Neural cell (in vitro differentiated cells): Measurements from ENCODE around the gene CDHR2. TPM values are rescaled to one million over a fixed set of nuclear protein-coding genes. Genes with fewer than 3 reads are reported as not detected.

Source experiments
- H2AFZ ChIP-seq: fragments of 200-600, 300-800 bp; sonication (generic), shearing (Covaris generic); 2 replicates; pipeline ENCODE4 v1.6.0; 2014; ENCODE audit warnings: low read depth, mild to moderate bottlenecking, antibody characterized with exemption, low read length, moderate library complexity
- H3F3A ChIP-seq: fragments of 200-600 bp; shearing (Covaris generic); 2 replicates; pipeline ENCODE4 v1.6.1; 2016; ENCODE audit warnings: mild to moderate bottlenecking, moderate library complexity, mixed read lengths, antibody characterized with exemption, low read length; ENCODE audit not compliant: insufficient read depth, poor library complexity, severe bottlenecking
- H3K27ac ChIP-seq: fragments of 200-600, 300-800 bp; sonication (generic), shearing (Covaris generic); 2 replicates; pipeline ENCODE4 v1.5.1; 2014; ENCODE audit warnings: mild to moderate bottlenecking, low read length, moderate library complexity
- H3K27me3 ChIP-seq: fragments of 300-800, 200-600 bp; sonication (generic), shearing (Covaris generic); 2 replicates; pipeline ENCODE4 v1.6.0; 2014; ENCODE audit warnings: mild to moderate bottlenecking, low read depth, low read length, moderate library complexity; ENCODE audit not compliant: insufficient read depth
- H3K36me3 ChIP-seq: fragments of 300-800, 200-600 bp; sonication (generic), shearing (Covaris generic); 2 replicates; pipeline ENCODE4 v1.5.1; 2014; ENCODE audit warnings: mild to moderate bottlenecking, antibody characterized with exemption, low read length, moderate library complexity; ENCODE audit not compliant: insufficient read depth
- H3K4me2 ChIP-seq: fragments of 300-800, 200-600 bp; sonication (generic), shearing (Covaris generic); 2 replicates; pipeline ENCODE4 v1.6.0; 2014; ENCODE audit warnings: mild to moderate bottlenecking, low read length
- H3K4me3 ChIP-seq: fragments of 300-800, 200-600 bp; sonication (generic), shearing (Covaris generic); 2 replicates; pipeline ENCODE4 v1.5.1; 2014; ENCODE audit warnings: mild to moderate bottlenecking, low read length, moderate library complexity
- H3K79me2 ChIP-seq: fragments of 200-600 bp; shearing (Covaris generic); replicated peaks from 2 replicates; pipeline ENCODE4 v1.6.0; 2014; ENCODE audit warnings: mild to moderate bottlenecking, low read length, moderate library complexity; ENCODE audit not compliant: insufficient read depth
- H3K9ac ChIP-seq: fragments of 300-800, 200-600 bp; sonication (generic), shearing (Covaris generic); 2 replicates; pipeline ENCODE4 v1.6.1; 2016; ENCODE audit warnings: mild to moderate bottlenecking, low read length, mixed read lengths
- H3K9me2 ChIP-seq: fragments of 200-600 bp; shearing (Covaris generic); 2 replicates; pipeline ENCODE4 v1.6.1; 2016; ENCODE audit warnings: mild to moderate bottlenecking, low read length, mixed read lengths; ENCODE audit not compliant: insufficient read depth
- H3K9me3 ChIP-seq: fragments of 200-600, 300-800 bp; sonication (generic), shearing (Covaris generic); 2 replicates; pipeline ENCODE4 v1.6.1; 2016; ENCODE audit warnings: mild to moderate bottlenecking, mixed run types, low read length, moderate library complexity, mixed read lengths
- H4K20me1 ChIP-seq: fragments of 200-600 bp; shearing (Covaris generic); 2 replicates; pipeline ENCODE4 v1.6.1; 2016; ENCODE audit warnings: mild to moderate bottlenecking, mixed run types; ENCODE audit not compliant: insufficient read depth
- EP300 ChIP-seq: fragments of 450-650 bp; conservative IDR thresholded peaks from 2 replicates; pipeline ENCODE4 v1.6.1; 2014; ENCODE audit warnings: antibody characterized with exemption, mild to moderate bottlenecking, moderate library complexity; ENCODE audit not compliant: poor library complexity, severe bottlenecking
- EZH2 ChIP-seq: fragments of 200-600, 300-800 bp; shearing (Covaris generic), sonication (generic); IDR thresholded peaks from 2 replicates; pipeline ENCODE4 v1.6.1; 2014; ENCODE audit warnings: antibody characterized with exemption, low read length, borderline replicate concordance, mild to moderate bottlenecking; ENCODE audit not compliant: insufficient read depth, poor library complexity, severe bottlenecking
- MXI1 ChIP-seq: fragments of 450-650 bp; conservative IDR thresholded peaks from 2 replicates; pipeline ENCODE4 v1.6.1; 2014; ENCODE audit warnings: antibody characterized with exemption, mild to moderate bottlenecking; ENCODE audit not compliant: poor library complexity, severe bottlenecking
- POLR2AphosphoS5 ChIP-seq: IDR thresholded peaks from 2 replicates; pipeline ENCODE4 v1.6.1; 2012
- RAD21 ChIP-seq: fragments of 450-650 bp; conservative IDR thresholded peaks from 2 replicates; pipeline ENCODE4 v1.6.1; 2014; ENCODE audit warnings: antibody characterized with exemption, mild to moderate bottlenecking, moderate library complexity
- SMC3 ChIP-seq: fragments of 450-650 bp; conservative IDR thresholded peaks from 2 replicates; pipeline ENCODE4 v1.6.1; 2014; ENCODE audit warnings: antibody characterized with exemption, mild to moderate bottlenecking, moderate library complexity; ENCODE audit not compliant: poor library complexity
- TAF1 ChIP-seq: IDR thresholded peaks from 2 replicates; pipeline ENCODE4 v1.6.1; 2012; ENCODE audit warnings: low read depth
- polyA minus RNA-seq: library from RNA; depleted of rRNA, polyadenylated mRNA; stranded (reverse); fragments of >200 nt; gene quantifications from 2 replicates; pipeline ENCODE4 v1.2.3, GENCODE V29; 2014
- polyA plus RNA-seq: library from polyadenylated mRNA; depleted of rRNA; stranded (reverse); fragments of >200 nt; gene quantifications from 2 replicates; pipeline ENCODE4 v1.2.3, GENCODE V29; 2014
- TF ChIP-seq, protein P1 (sequence below): IDR thresholded peaks from 2 replicates; pipeline ENCODE4 v1.6.1; 2012; ENCODE audit warnings: borderline replicate concordance
- TF ChIP-seq, protein P2 (sequence below): fragments of 450-650 bp; IDR thresholded peaks from 2 replicates; pipeline ENCODE4 v1.5.1; 2014; ENCODE audit warnings: antibody characterized with exemption, mild to moderate bottlenecking, moderate library complexity; ENCODE audit not compliant: poor library complexity, severe bottlenecking

Gene CDHR2, protein sequence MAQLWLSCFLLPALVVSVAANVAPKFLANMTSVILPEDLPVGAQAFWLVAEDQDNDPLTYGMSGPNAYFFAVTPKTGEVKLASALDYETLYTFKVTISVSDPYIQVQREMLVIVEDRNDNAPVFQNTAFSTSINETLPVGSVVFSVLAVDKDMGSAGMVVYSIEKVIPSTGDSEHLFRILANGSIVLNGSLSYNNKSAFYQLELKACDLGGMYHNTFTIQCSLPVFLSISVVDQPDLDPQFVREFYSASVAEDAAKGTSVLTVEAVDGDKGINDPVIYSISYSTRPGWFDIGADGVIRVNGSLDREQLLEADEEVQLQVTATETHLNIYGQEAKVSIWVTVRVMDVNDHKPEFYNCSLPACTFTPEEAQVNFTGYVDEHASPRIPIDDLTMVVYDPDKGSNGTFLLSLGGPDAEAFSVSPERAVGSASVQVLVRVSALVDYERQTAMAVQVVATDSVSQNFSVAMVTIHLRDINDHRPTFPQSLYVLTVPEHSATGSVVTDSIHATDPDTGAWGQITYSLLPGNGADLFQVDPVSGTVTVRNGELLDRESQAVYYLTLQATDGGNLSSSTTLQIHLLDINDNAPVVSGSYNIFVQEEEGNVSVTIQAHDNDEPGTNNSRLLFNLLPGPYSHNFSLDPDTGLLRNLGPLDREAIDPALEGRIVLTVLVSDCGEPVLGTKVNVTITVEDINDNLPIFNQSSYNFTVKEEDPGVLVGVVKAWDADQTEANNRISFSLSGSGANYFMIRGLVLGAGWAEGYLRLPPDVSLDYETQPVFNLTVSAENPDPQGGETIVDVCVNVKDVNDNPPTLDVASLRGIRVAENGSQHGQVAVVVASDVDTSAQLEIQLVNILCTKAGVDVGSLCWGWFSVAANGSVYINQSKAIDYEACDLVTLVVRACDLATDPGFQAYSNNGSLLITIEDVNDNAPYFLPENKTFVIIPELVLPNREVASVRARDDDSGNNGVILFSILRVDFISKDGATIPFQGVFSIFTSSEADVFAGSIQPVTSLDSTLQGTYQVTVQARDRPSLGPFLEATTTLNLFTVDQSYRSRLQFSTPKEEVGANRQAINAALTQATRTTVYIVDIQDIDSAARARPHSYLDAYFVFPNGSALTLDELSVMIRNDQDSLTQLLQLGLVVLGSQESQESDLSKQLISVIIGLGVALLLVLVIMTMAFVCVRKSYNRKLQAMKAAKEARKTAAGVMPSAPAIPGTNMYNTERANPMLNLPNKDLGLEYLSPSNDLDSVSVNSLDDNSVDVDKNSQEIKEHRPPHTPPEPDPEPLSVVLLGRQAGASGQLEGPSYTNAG (N-terminal part only)
- 0.38 and 1.0 TPM in 2 replicates for polyA plus RNA-seq
- polyA minus RNA-seq = 0.49 and 0.93 TPM in 2 replicates

DNA sequence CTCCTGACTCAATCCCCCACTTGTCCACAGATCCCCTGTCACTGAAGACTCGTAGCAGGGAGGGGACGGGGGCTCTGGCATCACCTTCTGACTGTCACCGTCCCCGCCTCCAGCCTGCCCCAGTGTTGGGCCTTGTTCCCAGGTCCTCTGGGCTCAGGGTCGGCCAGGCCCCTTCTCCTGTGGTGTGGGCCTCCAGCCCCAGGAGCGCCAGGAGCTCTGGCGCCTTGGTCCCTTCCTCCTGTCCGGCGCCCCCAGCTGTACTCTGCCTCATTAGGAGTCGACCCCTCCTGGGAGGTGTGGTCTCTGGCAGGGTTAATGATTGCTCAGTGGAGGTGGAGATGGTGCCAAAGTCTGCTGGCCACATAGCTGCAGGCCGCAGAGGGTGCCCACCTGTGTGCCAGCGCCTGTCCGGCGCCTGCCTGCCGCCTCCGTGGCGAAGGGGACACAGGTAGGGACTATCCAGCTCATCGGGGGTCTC, at the start of gene CDHR2:
CDHR2 (plus strand) TSS at position 376 of the 478 bp plus-strand sequence. CDS start 16,011 bp downstream, outside the sequence.
- H3F3A ChIP-seq = no peaks in the 10 kb centered on the region

More for the DNA sequence above, at the start of gene CDHR2:
- Histone ChIP-seq H3K4me2 (no peak within 1 kb of the TSS), H3K27me3 (no peaks in the 10 kb centered on the region), H3K79me2 (no peaks in the 10 kb centered on the region), H4K20me1 (no peaks in the 10 kb centered on the region), H3K27ac (no peak within 1 kb of the TSS), H3K9me2 (no peaks in the 10 kb centered on the region), H2AFZ (no peak within 1 kb of the TSS), H3K4me3 (no peak within 1 kb of the TSS), H3K9ac (no peak within 1 kb of the TSS), H3K9me3 (no peaks in the 10 kb centered on the region), H3K36me3 (no peaks in the 10 kb centered on the region)
- TF ChIP-seq RAD21 = no peak
- TF ChIP-seq, protein P1, sequence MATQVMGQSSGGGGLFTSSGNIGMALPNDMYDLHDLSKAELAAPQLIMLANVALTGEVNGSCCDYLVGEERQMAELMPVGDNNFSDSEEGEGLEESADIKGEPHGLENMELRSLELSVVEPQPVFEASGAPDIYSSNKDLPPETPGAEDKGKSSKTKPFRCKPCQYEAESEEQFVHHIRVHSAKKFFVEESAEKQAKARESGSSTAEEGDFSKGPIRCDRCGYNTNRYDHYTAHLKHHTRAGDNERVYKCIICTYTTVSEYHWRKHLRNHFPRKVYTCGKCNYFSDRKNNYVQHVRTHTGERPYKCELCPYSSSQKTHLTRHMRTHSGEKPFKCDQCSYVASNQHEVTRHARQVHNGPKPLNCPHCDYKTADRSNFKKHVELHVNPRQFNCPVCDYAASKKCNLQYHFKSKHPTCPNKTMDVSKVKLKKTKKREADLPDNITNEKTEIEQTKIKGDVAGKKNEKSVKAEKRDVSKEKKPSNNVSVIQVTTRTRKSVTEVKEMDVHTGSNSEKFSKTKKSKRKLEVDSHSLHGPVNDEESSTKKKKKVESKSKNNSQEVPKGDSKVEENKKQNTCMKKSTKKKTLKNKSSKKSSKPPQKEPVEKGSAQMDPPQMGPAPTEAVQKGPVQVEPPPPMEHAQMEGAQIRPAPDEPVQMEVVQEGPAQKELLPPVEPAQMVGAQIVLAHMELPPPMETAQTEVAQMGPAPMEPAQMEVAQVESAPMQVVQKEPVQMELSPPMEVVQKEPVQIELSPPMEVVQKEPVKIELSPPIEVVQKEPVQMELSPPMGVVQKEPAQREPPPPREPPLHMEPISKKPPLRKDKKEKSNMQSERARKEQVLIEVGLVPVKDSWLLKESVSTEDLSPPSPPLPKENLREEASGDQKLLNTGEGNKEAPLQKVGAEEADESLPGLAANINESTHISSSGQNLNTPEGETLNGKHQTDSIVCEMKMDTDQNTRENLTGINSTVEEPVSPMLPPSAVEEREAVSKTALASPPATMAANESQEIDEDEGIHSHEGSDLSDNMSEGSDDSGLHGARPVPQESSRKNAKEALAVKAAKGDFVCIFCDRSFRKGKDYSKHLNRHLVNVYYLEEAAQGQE = no peak
- no peak for TF ChIP-seq EZH2
- TF ChIP-seq, protein P2, sequence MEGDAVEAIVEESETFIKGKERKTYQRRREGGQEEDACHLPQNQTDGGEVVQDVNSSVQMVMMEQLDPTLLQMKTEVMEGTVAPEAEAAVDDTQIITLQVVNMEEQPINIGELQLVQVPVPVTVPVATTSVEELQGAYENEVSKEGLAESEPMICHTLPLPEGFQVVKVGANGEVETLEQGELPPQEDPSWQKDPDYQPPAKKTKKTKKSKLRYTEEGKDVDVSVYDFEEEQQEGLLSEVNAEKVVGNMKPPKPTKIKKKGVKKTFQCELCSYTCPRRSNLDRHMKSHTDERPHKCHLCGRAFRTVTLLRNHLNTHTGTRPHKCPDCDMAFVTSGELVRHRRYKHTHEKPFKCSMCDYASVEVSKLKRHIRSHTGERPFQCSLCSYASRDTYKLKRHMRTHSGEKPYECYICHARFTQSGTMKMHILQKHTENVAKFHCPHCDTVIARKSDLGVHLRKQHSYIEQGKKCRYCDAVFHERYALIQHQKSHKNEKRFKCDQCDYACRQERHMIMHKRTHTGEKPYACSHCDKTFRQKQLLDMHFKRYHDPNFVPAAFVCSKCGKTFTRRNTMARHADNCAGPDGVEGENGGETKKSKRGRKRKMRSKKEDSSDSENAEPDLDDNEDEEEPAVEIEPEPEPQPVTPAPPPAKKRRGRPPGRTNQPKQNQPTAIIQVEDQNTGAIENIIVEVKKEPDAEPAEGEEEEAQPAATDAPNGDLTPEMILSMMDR = no peak
- TF ChIP-seq POLR2AphosphoS5 = no peak
- TF ChIP-seq SMC3 = no peak
- TF ChIP-seq EP300 = no peak
- TF ChIP-seq MXI1 = no peak
- no peak for TF ChIP-seq TAF1
